HepG2 (cell line): ENCODE data around the gene TUBB. TPM values are rescaled to one million over a fixed set of nuclear protein-coding genes. Genes with fewer than 3 reads are reported as not detected.
A peak's percentile ranks its signal among the peaks of the same experiment; 100 is the strongest.

Experiments
- CBX5 ChIP-seq: sonication (generic); formaldehyde crosslinking; IDR thresholded peaks from 2 replicates; pipeline ENCODE4 v1.4.0; 2020; ENCODE audit warnings: missing genetic modification reagents, borderline replicate concordance
- MED13 ChIP-seq: sonication (generic); formaldehyde crosslinking; IDR thresholded peaks from 2 replicates; pipeline ENCODE4 v1.5.0; 2020; ENCODE audit warnings: missing genetic modification reagents
- MXI1 ChIP-seq: IDR thresholded peaks from 3 replicates; pipeline ENCODE4 v1.6.1; 2012; ENCODE audit warnings: low read depth, low read length, inconsistent platforms, borderline replicate concordance
- MYC ChIP-seq: sonication (generic); formaldehyde crosslinking; IDR thresholded peaks from 2 replicates; pipeline ENCODE4 v1.9.0; 2021; ENCODE audit warnings: missing genetic modification reagents, borderline replicate concordance
- NCOA1 ChIP-seq: sonication (generic); formaldehyde crosslinking; IDR thresholded peaks from 2 replicates; pipeline ENCODE4 v1.9.0; 2021; ENCODE audit warnings: missing genetic modification reagents
- SALL1 ChIP-seq: sonication (generic); formaldehyde crosslinking; IDR thresholded peaks from 2 replicates; pipeline ENCODE4 v1.8.0; 2022; ENCODE audit warnings: mild to moderate bottlenecking, missing genetic modification reagents
- SOX5 ChIP-seq: IDR thresholded peaks from 2 replicates; pipeline ENCODE4 v1.6.1; 2016; ENCODE audit warnings: borderline replicate concordance
- SOX6 ChIP-seq, 2 experiments: fragments of 450-650 bp in 1 of 2; sonication (generic) in 1 of 2; formaldehyde crosslinking in 1 of 2; IDR thresholded peaks; 2 replicates each; pipeline versions ENCODE4 v1.4.0 to v1.6.1; 2017 to 2020; ENCODE audit warnings: antibody characterized with exemption in 1 of 2, mild to moderate bottlenecking in 1 of 2, missing genetic modification reagents in 1 of 2
- SP4 ChIP-seq: sonication (generic); formaldehyde crosslinking; IDR thresholded peaks from 2 replicates; pipeline ENCODE4 v1.8.1; 2023; ENCODE audit warnings: mild to moderate bottlenecking, missing genetic modification reagents
- SUZ12 ChIP-seq: fragments of 150-350 bp; IDR thresholded peaks from 2 replicates; pipeline ENCODE4 v1.6.1; 2014; ENCODE audit warnings: low read depth, low read length
- ZBTB20 ChIP-seq: sonication (generic); formaldehyde crosslinking; IDR thresholded peaks from 2 replicates; pipeline ENCODE4 v1.8.1; 2023; ENCODE audit warnings: missing genetic modification reagents, low read depth, mild to moderate bottlenecking, borderline replicate concordance
- ZNF263 ChIP-seq: sonication (generic); formaldehyde crosslinking; IDR thresholded peaks from 2 replicates; pipeline ENCODE4 v1.4.0; 2020; ENCODE audit warnings: missing genetic modification reagents
- ZNF34 ChIP-seq: sonication (generic); formaldehyde crosslinking; IDR thresholded peaks from 2 replicates; pipeline ENCODE4 v1.4.0; 2020; ENCODE audit warnings: mild to moderate bottlenecking, missing genetic modification reagents, borderline replicate concordance
- ZNF644 ChIP-seq: IDR thresholded peaks from 2 replicates; pipeline ENCODE4 v1.6.1; 2016; ENCODE audit warnings: low read depth
- ZNF788 ChIP-seq: sonication (generic); formaldehyde crosslinking; IDR thresholded peaks from 2 replicates; pipeline ENCODE4 v1.5.0; 2020; ENCODE audit warnings: mild to moderate bottlenecking, missing genetic modification reagents, borderline replicate concordance
- ZNF792 ChIP-seq: IDR thresholded peaks from 2 replicates; pipeline ENCODE4 v1.6.1; 2016
- polyA plus RNA-seq, 8 experiments: library from polyadenylated mRNA; depleted of rRNA in 3 of 8; stranded (reverse) in 7 of 8; unstranded in 1 of 8; fragments of >200 nt; fragmentation: Illumina TruSeq in 4 of 8; extraction: Trizol in 4 of 8; gene quantifications; 2 replicates each; pipeline versions ENCODE4 v1.2.1 to v1.2.3, GENCODE V29; 2011 to 2016; ENCODE audit warnings: low read depth in 4 of 8, missing spikeins in 1 of 8, mixed read lengths in 1 of 8; ENCODE audit not compliant: insufficient read depth in 1 of 8
- total RNA-seq, 5 experiments: library from RNA; depleted of rRNA; stranded (reverse); fragments of >200 nt; fragmentation: Illumina TruSeq; extraction: Trizol; gene quantifications; 2 replicates each; pipeline ENCODE4 v1.2.3, GENCODE V29; 2016; ENCODE audit warnings: low read depth in 1 of 5
- TF ChIP-seq, protein P1 (sequence below): sonication (generic); formaldehyde crosslinking; IDR thresholded peaks from 2 replicates; pipeline ENCODE4 v1.4.0; 2020; ENCODE audit warnings: missing genetic modification reagents
- TF ChIP-seq, protein P2 (sequence below): sonication (generic); formaldehyde crosslinking; IDR thresholded peaks from 2 replicates; pipeline ENCODE4 v1.5.1; 2020; ENCODE audit warnings: mild to moderate bottlenecking, moderate library complexity, missing genetic modification reagents
- TF ChIP-seq, protein P3 (sequence below): IDR thresholded peaks from 2 replicates; pipeline ENCODE4 v1.6.1; 2018; ENCODE audit warnings: missing genetic modification reagents, mild to moderate bottlenecking, missing compliant biosample characterization
- TF ChIP-seq, protein P4 (sequence below): sonication (generic); formaldehyde crosslinking; IDR thresholded peaks from 2 replicates; pipeline ENCODE4 v1.4.0; 2020; ENCODE audit warnings: mild to moderate bottlenecking, missing genetic modification reagents
- TF ChIP-seq, protein P5 (sequence below): sonication (generic); formaldehyde crosslinking; IDR thresholded peaks from 2 replicates; pipeline ENCODE4 v1.4.0; 2020; ENCODE audit warnings: missing genetic modification reagents, mild to moderate bottlenecking, borderline replicate concordance
- TF ChIP-seq, protein P6 (sequence below): sonication (generic); formaldehyde crosslinking; IDR thresholded peaks from 2 replicates; pipeline ENCODE4 v1.4.0; 2020; ENCODE audit warnings: missing genetic modification reagents

TUBB gene
- total and polyA plus RNA-seq, 2 of the 13 experiments (the other 11 are each of a cell fraction or from before 2014, with no cell fraction given), result 911 to 1,163 TPM

DNA sequence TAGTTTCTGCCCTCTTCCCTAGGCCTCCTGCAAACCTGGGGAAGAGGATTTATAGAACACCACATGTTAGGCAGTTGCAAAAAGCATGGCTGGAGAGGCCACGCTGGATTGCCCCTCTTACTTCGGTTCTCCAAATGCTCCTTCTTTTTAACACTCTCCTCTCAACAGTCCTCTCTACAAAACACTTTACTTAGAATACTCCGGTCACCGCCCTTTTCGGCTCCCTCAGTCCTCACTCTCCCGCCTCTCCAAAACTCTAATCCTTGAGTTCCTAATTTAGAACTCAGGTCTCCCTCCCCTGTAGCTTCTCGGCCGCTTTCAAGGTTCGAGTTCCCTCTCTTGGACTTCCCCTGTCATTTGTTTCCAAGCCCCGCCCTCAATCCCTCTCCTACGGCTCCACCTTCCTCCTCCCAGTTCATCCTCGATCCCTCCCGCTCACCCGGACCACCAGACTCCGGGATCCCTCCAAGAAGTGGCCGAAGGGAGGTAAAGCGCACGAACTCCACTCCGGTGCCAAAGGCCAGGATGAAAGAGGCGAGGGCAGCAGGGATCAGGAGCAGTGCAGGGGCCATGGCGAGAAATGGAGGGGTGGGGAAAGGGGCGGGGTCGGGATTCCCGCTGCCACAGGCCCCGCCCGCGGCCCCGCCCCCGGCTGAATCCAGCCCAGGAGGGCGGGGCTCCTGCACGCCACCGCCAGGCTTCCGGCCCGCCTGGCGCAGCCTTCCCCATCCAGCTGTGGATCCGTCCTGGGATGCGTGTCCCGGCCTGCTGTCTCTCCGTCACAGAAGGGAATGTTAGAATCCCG, 29.5 kb upstream of the TUBB start, which contains the start of gene NRM (continued):
- TF ChIP-seq ZNF788 (CRISPR knock-in tag) (peak; percentile 60; the same call in 1 of the 2 replicates), ZNF263 (peak; percentile 78), MXI1 (peak; percentile 78; the same call in 1 of the 3 replicates), SOX5 (CRISPR knock-in tag) (peak; percentile 12; the same call in 1 of the 2 replicates), SOX6 (IDR thresholded peaks at IDR 0.05) (no peak), SOX6 (CRISPR knock-in tag; IDR thresholded peaks at IDR 0.05) (peak; percentile 44; the same call in 1 of the 2 replicates), SP4 (CRISPR knock-in tag) (peak; percentile 95), MED13 (peak; percentile 73; the same call in 1 of the 2 replicates), ZNF644 (CRISPR knock-in tag) (no peak), ZBTB20 (CRISPR knock-in tag) (peak; percentile 61; the same call in 1 of the 2 replicates), ZNF792 (CRISPR knock-in tag) (peak; percentile 67; the same call in 1 of the 2 replicates), NCOA1 (CRISPR knock-in tag) (no peak), MYC (CRISPR knock-in tag) (peak; percentile 79), SUZ12 (no peak), ZNF34 (CRISPR knock-in tag) (no peak), CBX5 (CRISPR knock-in tag) (peak; percentile 77; the same call in 1 of the 2 replicates), SALL1 (peak; percentile 80)
- TF ChIP-seq, protein P1, sequence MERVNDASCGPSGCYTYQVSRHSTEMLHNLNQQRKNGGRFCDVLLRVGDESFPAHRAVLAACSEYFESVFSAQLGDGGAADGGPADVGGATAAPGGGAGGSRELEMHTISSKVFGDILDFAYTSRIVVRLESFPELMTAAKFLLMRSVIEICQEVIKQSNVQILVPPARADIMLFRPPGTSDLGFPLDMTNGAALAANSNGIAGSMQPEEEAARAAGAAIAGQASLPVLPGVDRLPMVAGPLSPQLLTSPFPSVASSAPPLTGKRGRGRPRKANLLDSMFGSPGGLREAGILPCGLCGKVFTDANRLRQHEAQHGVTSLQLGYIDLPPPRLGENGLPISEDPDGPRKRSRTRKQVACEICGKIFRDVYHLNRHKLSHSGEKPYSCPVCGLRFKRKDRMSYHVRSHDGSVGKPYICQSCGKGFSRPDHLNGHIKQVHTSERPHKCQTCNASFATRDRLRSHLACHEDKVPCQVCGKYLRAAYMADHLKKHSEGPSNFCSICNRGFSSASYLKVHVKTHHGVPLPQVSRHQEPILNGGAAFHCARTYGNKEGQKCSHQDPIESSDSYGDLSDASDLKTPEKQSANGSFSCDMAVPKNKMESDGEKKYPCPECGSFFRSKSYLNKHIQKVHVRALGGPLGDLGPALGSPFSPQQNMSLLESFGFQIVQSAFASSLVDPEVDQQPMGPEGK (CRISPR knock-in tag), result peak; percentile 80
- TF ChIP-seq, protein P2, sequence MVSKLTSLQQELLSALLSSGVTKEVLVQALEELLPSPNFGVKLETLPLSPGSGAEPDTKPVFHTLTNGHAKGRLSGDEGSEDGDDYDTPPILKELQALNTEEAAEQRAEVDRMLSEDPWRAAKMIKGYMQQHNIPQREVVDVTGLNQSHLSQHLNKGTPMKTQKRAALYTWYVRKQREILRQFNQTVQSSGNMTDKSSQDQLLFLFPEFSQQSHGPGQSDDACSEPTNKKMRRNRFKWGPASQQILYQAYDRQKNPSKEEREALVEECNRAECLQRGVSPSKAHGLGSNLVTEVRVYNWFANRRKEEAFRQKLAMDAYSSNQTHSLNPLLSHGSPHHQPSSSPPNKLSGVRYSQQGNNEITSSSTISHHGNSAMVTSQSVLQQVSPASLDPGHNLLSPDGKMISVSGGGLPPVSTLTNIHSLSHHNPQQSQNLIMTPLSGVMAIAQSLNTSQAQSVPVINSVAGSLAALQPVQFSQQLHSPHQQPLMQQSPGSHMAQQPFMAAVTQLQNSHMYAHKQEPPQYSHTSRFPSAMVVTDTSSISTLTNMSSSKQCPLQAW (CRISPR knock-in tag), result 0 out of 2 replicates have a peak, but pooled peaks have one; percentile 19
- TF ChIP-seq, protein P3, sequence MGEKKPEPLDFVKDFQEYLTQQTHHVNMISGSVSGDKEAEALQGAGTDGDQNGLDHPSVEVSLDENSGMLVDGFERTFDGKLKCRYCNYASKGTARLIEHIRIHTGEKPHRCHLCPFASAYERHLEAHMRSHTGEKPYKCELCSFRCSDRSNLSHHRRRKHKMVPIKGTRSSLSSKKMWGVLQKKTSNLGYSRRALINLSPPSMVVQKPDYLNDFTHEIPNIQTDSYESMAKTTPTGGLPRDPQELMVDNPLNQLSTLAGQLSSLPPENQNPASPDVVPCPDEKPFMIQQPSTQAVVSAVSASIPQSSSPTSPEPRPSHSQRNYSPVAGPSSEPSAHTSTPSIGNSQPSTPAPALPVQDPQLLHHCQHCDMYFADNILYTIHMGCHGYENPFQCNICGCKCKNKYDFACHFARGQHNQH (CRISPR knock-in tag), result peak; percentile 66
- TF ChIP-seq, protein P4, sequence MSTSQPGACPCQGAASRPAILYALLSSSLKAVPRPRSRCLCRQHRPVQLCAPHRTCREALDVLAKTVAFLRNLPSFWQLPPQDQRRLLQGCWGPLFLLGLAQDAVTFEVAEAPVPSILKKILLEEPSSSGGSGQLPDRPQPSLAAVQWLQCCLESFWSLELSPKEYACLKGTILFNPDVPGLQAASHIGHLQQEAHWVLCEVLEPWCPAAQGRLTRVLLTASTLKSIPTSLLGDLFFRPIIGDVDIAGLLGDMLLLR (CRISPR knock-in tag), result no peak
- TF ChIP-seq, protein P5, sequence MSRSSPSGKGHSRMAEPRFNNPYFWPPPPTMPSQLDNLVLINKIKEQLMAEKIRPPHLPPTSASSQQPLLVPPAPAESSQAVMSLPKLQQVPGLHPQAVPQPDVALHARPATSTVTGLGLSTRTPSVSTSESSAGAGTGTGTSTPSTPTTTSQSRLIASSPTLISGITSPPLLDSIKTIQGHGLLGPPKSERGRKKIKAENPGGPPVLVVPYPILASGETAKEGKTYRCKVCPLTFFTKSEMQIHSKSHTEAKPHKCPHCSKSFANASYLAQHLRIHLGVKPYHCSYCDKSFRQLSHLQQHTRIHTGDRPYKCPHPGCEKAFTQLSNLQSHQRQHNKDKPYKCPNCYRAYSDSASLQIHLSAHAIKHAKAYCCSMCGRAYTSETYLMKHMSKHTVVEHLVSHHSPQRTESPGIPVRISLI (CRISPR knock-in tag), result no peak
- TF ChIP-seq, protein P6, sequence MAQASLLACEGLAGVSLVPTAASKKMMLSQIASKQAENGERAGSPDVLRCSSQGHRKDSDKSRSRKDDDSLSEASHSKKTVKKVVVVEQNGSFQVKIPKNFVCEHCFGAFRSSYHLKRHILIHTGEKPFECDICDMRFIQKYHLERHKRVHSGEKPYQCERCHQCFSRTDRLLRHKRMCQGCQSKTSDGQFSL (CRISPR knock-in tag), result no peak
